HEK293T (cell line): ENCODE results near the gene ZNF644.

Experiments used
- ARNT ChIP-seq: fragments of 450-650 bp; IDR thresholded peaks from 2 replicates; pipeline ENCODE4 v1.6.1; 2017; ENCODE audit warnings: mild to moderate bottlenecking
- BHLHE40 ChIP-seq: fragments of 450-650 bp; IDR thresholded peaks from 2 replicates; pipeline ENCODE4 v1.6.1; 2016; ENCODE audit warnings: mild to moderate bottlenecking, moderate library complexity, borderline replicate concordance
- CTBP1 ChIP-seq: fragments of 450-650 bp; IDR thresholded peaks from 2 replicates; pipeline ENCODE4 v1.6.1; 2016; ENCODE audit warnings: borderline replicate concordance
- ELF4 ChIP-seq: fragments of 450-650 bp; IDR thresholded peaks from 2 replicates; pipeline ENCODE4 v1.6.1; 2017; ENCODE audit warnings: antibody characterized with exemption
- FOXA1 ChIP-seq: fragments of 450-650 bp; IDR thresholded peaks from 2 replicates; pipeline ENCODE4 v1.6.1; 2016; ENCODE audit warnings: mild to moderate bottlenecking
- FOXK2 ChIP-seq: fragments of 450-650 bp; IDR thresholded peaks from 2 replicates; pipeline ENCODE4 v1.6.1; 2016; ENCODE audit warnings: mild to moderate bottlenecking
- FOXM1 ChIP-seq: fragments of 450-650 bp; IDR thresholded peaks from 2 replicates; pipeline ENCODE4 v1.6.1; 2017; ENCODE audit warnings: mild to moderate bottlenecking, borderline replicate concordance
- HDGF ChIP-seq: fragments of 450-650 bp; IDR thresholded peaks from 2 replicates; pipeline ENCODE4 v1.6.1; 2017; ENCODE audit warnings: antibody characterized with exemption, borderline replicate concordance
- L3MBTL2 ChIP-seq: fragments of 450-650 bp; conservative IDR thresholded peaks from 2 replicates; pipeline ENCODE4 v1.6.1; 2016; ENCODE audit warnings: mild to moderate bottlenecking
- NFRKB ChIP-seq: fragments of 450-650 bp; IDR thresholded peaks from 2 replicates; pipeline ENCODE4 v1.6.1; 2016; ENCODE audit warnings: mild to moderate bottlenecking, moderate library complexity
- SP1 ChIP-seq: fragments of 450-650 bp; IDR thresholded peaks from 2 replicates; pipeline ENCODE4 v1.6.1; 2017
- SUZ12 ChIP-seq: fragments of 450-650 bp; IDR thresholded peaks from 2 replicates; pipeline ENCODE4 v1.6.1; 2016; ENCODE audit warnings: mild to moderate bottlenecking
- TARDBP ChIP-seq: fragments of 450-650 bp; IDR thresholded peaks from 2 replicates; pipeline ENCODE4 v1.6.1; 2016
- ZNF384 ChIP-seq: fragments of 450-650 bp; IDR thresholded peaks from 2 replicates; pipeline ENCODE4 v1.6.1; 2016

DNA sequence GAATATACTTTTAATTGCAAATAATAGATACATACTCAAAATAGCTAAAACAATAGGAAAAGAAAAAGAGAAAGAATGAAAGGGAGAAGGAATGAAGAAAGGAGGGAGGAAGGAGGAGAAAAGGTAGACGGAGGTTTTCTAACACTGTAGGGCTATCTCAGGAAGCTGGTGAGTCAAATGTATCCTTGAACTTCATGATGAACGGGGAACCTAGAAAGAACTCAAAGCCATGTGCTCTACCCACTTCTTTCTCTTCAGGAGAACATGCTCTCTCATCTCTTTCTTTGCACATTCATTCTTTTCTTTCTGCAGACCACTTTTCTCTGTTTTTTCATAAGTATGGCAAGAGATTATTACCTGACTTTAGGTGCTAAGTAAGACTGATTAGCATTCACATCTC is 37.3 kb upstream of the ZNF644 start:
- TF ChIP-seq FOXK2 (no peak), SP1 (no peak), FOXM1 (no peak), SUZ12 (no peak), NFRKB (no peak), HDGF (no peak), ELF4 (no peak), CTBP1 (no peak), FOXA1 (no peak), ARNT (no peak), BHLHE40 (no peak), TARDBP (no peak), L3MBTL2 (no peak), ZNF384 (no peak)
